OCI-LY7 (cell line): ENCODE results near the gene RALB.

Source experiments
- EZH2phosphoT487 ChIP-seq: fragments of 200-600 bp; sonication (generic); IDR thresholded peaks from 2 replicates; pipeline ENCODE4 v1.6.1; 2018; ENCODE audit warnings: low read depth, borderline replicate concordance, mild to moderate bottlenecking, mixed run types, antibody characterized with exemption, low read length, moderate library complexity, mixed read lengths
- TF ChIP-seq, protein P1 (sequence below): fragments of 200-600 bp; sonication (generic); conservative IDR thresholded peaks from 2 replicates; pipeline ENCODE4 v1.5.1; 2014; ENCODE audit warnings: mild to moderate bottlenecking, antibody characterized with exemption, low read length, moderate library complexity, mixed read lengths

DNA sequence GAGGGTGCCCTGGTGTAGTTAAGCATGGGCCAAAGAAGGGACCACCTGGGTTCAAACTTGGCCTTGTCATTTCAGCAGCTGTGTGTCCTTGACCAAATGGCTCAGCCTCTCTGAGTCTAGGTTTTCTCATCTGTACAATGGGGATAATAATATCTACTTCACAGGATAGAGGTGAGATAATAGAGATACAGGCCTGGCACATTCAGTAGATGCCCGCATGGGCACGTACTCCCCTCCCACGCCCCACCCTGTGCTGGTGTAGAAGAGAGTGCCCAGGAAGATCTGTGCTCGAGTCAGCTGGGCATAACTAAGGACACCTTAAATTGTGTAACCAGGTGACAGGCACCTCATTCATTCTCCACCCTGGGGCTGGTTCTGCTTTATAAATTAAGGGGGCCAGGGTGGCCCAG lies 21.1 kb upstream of the RALB start:
- TF ChIP-seq, protein P1, sequence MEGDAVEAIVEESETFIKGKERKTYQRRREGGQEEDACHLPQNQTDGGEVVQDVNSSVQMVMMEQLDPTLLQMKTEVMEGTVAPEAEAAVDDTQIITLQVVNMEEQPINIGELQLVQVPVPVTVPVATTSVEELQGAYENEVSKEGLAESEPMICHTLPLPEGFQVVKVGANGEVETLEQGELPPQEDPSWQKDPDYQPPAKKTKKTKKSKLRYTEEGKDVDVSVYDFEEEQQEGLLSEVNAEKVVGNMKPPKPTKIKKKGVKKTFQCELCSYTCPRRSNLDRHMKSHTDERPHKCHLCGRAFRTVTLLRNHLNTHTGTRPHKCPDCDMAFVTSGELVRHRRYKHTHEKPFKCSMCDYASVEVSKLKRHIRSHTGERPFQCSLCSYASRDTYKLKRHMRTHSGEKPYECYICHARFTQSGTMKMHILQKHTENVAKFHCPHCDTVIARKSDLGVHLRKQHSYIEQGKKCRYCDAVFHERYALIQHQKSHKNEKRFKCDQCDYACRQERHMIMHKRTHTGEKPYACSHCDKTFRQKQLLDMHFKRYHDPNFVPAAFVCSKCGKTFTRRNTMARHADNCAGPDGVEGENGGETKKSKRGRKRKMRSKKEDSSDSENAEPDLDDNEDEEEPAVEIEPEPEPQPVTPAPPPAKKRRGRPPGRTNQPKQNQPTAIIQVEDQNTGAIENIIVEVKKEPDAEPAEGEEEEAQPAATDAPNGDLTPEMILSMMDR, result no peak
- no peak for TF ChIP-seq EZH2phosphoT487
